Suprapubic skin (tissue), 3 donors: ENCODE data around the gene HINFP.

ENCODE experiments used
- CTCF ChIP-seq, 2 donors: fragments of 200-600 bp in 1 of 2; fragments of 450-650 bp in 1 of 2; sonication (generic) in 1 of 2; IDR thresholded peaks; one replicate each; pipeline ENCODE4 v1.5.1; 2016 to 2019; ENCODE audit warnings: antibody characterized with exemption in 2 of 2, mild to moderate bottlenecking in 1 of 2, moderate library complexity in 1 of 2
- POLR2A ChIP-seq, 2 donors: fragments of 450-650 bp; IDR thresholded peaks; one replicate each; pipeline ENCODE4 v1.6.1; 2017; ENCODE audit warnings: antibody characterized with exemption in 2 of 2, mild to moderate bottlenecking in 2 of 2, moderate library complexity in 2 of 2

- no peak for TF ChIP-seq CTCF (IDR thresholded peaks at IDR 0.05)
- TF ChIP-seq POLR2A (IDR thresholded peaks at IDR 0.05) = no peak
These were observed 28.5 kb downstream of the HINFP start for GRCh38 chr11:119149786-119150275.
